ENCODE data around the gene BRIP1. TPM values are rescaled to one million over a fixed set of nuclear protein-coding genes. Genes with fewer than 3 reads are reported as not detected.
A peak's percentile ranks its signal among the peaks of the same experiment; 100 is the strongest.
"Not testable (repeated sequence)": the region's sequence is repeated elsewhere in the genome, so short reads cannot be mapped to it uniquely, and the experiment has no call there.

Gene BRIP1
- total RNA-seq, 1 donor from 2014 or later, result 5.2 TPM

DNA sequence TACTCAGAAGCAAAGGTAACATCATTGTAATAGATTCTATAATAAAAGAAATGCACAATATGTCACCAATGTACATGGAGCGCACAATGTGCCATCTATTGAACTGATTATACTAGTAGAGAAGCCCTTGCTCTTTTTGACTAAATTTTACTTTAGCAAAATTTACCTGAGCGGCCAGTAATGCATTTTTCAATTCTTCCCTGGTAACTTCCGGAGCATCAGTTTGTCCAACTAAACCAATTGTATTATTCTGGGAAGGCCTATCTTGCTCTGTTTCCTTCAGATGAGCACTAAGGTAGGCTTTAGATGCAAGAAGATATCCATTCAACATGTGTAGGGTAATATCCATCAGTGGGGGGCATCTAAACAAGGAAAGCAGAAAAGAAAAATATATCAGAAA, 8.8 kb upstream of the BRIP1 start:
- no peak for DNase-seq (ENCODE audit: low read depth)
- Histone ChIP-seq H3K4me3 (ENCODE audit: low read depth, low read length) (no peak overlapping the region), H3K27me3 (ENCODE audit: control insufficient read depth, insufficient read depth, low read length) (no peaks in the 10 kb centered on the region), H3K36me3 (ENCODE audit: control insufficient read depth, insufficient read depth, low read length) (no peaks in the 10 kb centered on the region)
- TF ChIP-seq, protein P1, sequence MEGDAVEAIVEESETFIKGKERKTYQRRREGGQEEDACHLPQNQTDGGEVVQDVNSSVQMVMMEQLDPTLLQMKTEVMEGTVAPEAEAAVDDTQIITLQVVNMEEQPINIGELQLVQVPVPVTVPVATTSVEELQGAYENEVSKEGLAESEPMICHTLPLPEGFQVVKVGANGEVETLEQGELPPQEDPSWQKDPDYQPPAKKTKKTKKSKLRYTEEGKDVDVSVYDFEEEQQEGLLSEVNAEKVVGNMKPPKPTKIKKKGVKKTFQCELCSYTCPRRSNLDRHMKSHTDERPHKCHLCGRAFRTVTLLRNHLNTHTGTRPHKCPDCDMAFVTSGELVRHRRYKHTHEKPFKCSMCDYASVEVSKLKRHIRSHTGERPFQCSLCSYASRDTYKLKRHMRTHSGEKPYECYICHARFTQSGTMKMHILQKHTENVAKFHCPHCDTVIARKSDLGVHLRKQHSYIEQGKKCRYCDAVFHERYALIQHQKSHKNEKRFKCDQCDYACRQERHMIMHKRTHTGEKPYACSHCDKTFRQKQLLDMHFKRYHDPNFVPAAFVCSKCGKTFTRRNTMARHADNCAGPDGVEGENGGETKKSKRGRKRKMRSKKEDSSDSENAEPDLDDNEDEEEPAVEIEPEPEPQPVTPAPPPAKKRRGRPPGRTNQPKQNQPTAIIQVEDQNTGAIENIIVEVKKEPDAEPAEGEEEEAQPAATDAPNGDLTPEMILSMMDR (IDR thresholded peaks at IDR 0.05; ENCODE audit: insufficient read depth, low read length, poor library complexity, severe bottlenecking), result no peak

DNA sequence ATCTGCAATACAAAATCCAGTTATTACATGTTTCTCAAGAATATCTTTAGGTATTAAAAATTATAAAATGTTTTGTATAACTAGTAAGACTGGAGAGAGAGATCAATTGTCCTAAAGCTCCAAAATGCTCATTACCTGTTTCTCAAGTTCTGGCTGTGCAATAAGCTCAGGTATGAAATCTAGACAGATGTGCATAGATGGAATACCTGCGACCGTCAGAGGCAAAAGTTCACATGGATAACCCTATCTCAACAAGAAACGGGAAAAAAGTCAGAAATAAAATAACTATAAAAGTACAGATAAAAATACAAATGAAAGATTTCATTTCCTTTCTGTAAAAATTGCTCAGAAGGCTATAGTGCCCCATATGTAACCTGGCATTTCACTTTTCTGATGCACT, 5.8 kb upstream of the BRIP1 start:
- TF ChIP-seq, protein P1 (IDR thresholded peaks at IDR 0.05; ENCODE audit: insufficient read depth, low read length, poor library complexity, severe bottlenecking), result no peak
- H3K36me3 ChIP-seq (ENCODE audit: control insufficient read depth, insufficient read depth, low read length), result no peaks in the 10 kb centered on the region
- no peaks in the 10 kb centered on the region for H3K27me3 ChIP-seq (ENCODE audit: control insufficient read depth, insufficient read depth, low read length)
- H3K4me3 ChIP-seq (ENCODE audit: low read depth, low read length), result no peak overlapping the region
- DNase-seq (ENCODE audit: low read depth), result no peak

DNA sequence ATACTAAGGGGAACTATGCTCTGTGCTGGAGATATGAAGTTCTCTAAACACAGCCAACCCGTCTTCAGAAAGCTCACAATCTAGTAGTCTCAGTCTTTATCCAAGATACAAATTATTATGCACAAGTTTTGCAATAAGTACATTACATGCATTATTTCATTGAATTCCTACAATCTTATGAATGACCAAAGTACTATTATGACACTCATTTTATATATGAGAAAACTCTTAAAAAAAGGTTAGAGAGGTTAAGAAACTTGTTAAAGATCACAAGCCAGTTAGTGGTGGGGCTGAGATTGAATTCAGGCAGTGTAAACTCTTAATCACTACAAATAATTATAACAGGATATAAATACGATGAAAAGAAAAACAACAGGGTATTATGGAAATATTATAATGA, 4.7 kb upstream of the BRIP1 start:
- TF ChIP-seq, protein P1 (IDR thresholded peaks at IDR 0.05; ENCODE audit: insufficient read depth, low read length, poor library complexity, severe bottlenecking), result no peak
- H3K4me3 ChIP-seq (ENCODE audit: low read depth, low read length), result no peak overlapping the region
- H3K27me3 ChIP-seq (ENCODE audit: control insufficient read depth, insufficient read depth, low read length), result no peaks in the 10 kb centered on the region
- H3K36me3 ChIP-seq (ENCODE audit: control insufficient read depth, insufficient read depth, low read length), result no peaks in the 10 kb centered on the region
- no peak for DNase-seq (ENCODE audit: low read depth)

DNA sequence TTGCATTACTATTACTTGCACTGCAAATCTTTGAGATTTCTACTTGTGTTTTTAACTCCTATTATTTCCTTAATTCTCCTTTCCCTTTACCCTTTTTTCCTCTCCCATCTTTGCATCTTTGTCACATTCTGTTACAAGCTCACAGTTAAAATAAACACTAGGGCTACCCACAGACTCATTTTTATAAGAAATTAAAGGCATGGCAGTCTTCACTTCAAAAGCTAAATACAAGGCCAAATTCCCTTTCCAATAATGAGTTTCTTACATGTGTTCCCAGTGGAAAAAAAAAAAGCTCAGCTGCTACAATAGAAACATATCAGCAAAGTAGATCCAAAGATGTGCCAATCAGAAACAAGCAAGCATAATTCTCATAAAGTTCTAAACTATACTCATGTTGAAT, 3.7 kb upstream of the BRIP1 start:
- Histone ChIP-seq H3K36me3 (ENCODE audit: control insufficient read depth, insufficient read depth, low read length) (no peaks in the 10 kb centered on the region), H3K4me3 (ENCODE audit: low read depth, low read length) (no peak overlapping the region), H3K27me3 (ENCODE audit: control insufficient read depth, insufficient read depth, low read length) (no peaks in the 10 kb centered on the region)
- no peak for DNase-seq (ENCODE audit: low read depth)
- TF ChIP-seq, protein P1 (IDR thresholded peaks at IDR 0.05; ENCODE audit: insufficient read depth, low read length, poor library complexity, severe bottlenecking), result no peak

DNA sequence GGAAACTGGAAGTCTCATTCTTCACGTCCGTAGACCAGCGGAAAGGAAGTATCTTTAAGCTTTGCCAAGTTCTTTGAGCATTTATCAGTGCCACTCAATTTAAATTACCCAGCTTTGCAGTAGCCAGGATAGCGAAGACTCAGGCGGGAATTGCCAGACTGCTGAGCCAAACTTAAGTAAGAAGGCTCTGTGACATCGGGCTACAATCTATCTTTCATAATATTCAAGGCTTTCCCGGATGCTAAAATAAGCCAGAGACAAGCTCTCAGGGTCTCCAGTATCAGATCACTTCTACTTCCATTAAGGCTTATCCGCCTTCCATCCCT, 436 bp upstream of the BRIP1 start:
- TF ChIP-seq, protein P1 (IDR thresholded peaks at IDR 0.05; ENCODE audit: insufficient read depth, low read length, poor library complexity, severe bottlenecking), result no peak
- Histone ChIP-seq H3K36me3 (ENCODE audit: control insufficient read depth, insufficient read depth, low read length) (no peaks in the 10 kb centered on the region), H3K4me3 (ENCODE audit: low read depth, low read length) (peak overlapping the region; percentile 79), H3K27me3 (ENCODE audit: control insufficient read depth, insufficient read depth, low read length) (no peaks in the 10 kb centered on the region)
- DNase-seq (ENCODE audit: low read depth), result no peak

DNA sequence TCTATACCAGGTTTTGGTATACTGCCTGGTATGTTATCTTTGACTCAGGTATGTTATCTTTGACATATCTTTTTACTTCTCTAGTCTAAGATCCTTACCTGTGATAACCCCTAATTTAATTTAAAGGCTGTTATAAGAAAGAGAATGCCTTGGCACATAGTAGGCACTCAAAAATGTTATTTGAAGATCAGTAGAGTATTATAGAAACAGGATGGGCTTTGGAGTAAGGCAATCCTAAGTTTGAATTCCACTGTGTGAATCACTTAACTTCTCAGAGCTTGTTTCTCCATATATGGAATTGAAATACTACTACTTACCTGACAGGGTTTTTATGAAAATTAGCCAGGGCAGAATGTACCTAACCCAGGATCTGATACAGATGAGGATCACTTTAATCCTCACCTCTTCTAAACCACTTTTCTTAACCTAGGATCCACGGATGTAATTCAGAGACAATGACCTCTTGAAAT, 1.2 kb downstream of the BRIP1 start:
- H3K36me3 ChIP-seq (ENCODE audit: control insufficient read depth, insufficient read depth, low read length), result no peaks in the 10 kb centered on the region
- peak; percentile 44 for DNase-seq (ENCODE audit: low read depth)
- TF ChIP-seq, protein P1 (IDR thresholded peaks at IDR 0.05; ENCODE audit: insufficient read depth, low read length, poor library complexity, severe bottlenecking), result no peak
- no peaks in the 10 kb centered on the region for H3K27me3 ChIP-seq (ENCODE audit: control insufficient read depth, insufficient read depth, low read length)
- peak overlapping the region; percentile 79 for H3K4me3 ChIP-seq (ENCODE audit: low read depth, low read length)

DNA sequence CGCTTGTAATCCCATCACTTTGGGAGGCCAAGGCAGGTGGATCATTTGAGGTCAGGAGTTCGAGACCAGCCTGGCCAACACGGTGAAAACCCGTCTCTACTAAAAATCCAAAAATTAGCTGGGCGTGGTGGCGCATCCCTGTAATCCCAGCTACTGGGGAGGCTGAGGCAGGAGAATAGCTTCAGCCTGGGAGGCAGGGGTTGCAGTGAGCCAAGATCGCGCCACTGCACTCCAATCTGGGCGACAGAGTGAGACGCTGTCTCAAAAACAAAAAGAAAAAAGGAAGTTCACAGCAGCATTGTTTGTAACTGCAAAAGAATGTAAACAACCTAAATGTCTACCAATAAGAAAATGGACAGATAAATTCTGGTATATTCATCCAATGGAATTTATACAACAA, 2.9 kb downstream of the BRIP1 start:
- not testable (repeated sequence) for H3K27me3 ChIP-seq (ENCODE audit: control insufficient read depth, insufficient read depth, low read length); H3K4me3 ChIP-seq (ENCODE audit: low read depth, low read length); DNase-seq (ENCODE audit: low read depth); H3K36me3 ChIP-seq (ENCODE audit: control insufficient read depth, insufficient read depth, low read length)
